ENCODE measurements around the gene GLRA2. TPM values are rescaled to one million over a fixed set of nuclear protein-coding genes. Genes with fewer than 3 reads are reported as not detected.
"Not testable (repeated sequence)": the region's sequence is repeated elsewhere in the genome, so short reads cannot be mapped to it uniquely, and the experiment has no call there.

Gene GLRA2
- total and polyA plus RNA-seq, 2 donors (not counting 1 experiment from before 2014, with no cell fraction given) = not detected

DNA sequence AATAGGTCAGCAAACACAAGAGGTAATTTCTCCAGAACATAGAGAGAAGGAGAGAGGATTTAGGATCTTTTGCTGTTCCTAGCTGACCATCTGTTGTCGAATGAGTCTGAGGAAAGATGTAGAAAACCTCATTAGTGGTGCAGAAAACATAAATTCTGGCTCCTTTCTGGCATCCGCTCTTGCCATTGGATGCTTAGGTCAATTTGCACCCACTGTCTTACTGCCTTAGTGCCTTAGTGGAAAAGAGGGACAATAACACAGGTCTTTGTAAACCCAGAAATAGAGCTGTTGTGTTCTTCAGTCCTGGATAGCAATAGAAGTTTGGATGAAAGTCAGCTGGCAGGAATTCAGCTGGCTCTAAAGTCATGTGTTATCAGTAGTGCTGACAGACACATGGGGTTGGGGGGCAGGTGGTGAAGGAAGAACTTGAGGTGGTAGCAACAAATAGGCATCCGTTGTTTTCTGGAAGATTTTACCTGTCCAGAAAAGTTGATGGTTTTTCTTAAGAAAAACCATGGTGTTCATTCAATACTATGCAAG is 78.2 kb downstream of the GLRA2 start:
- Mint-ChIP-seq H3K4me1 (no peaks in the 10 kb centered on the region), H3K9me3 (ENCODE audit: insufficient read depth) (no peaks in the 10 kb centered on the region)

GRCh38 chrX:14612450-14612849 is 83.1 kb downstream of the GLRA2 start:
- H3K4me3 Mint-ChIP-seq; H3K27ac ChIP-seq (ENCODE audit: low read length in 2 of 2); H3K4me3 ChIP-seq (ENCODE audit: control extremely low read depth in 1 of 5, extremely low read depth in 1 of 5, insufficient read depth in 1 of 5, low read depth in 2 of 5, low read length in 4 of 5); CTCF ChIA-PET; POLR2A ChIA-PET; H4K20me1 ChIP-seq (ENCODE audit: control insufficient read depth, insufficient read depth, low read length, poor library complexity, severe bottlenecking); DNase-seq; H3K4me1 ChIP-seq (ENCODE audit: control insufficient read depth in 2 of 2, insufficient read depth in 2 of 2, low read length in 2 of 2); H3K36me3 ChIP-seq (replicated peaks in 1 of 2; ENCODE audit: control extremely low read depth in 1 of 2, control insufficient read depth in 1 of 2, extremely low read depth in 1 of 2, insufficient read depth in 2 of 2, low read length in 1 of 2); H3K27me3 Mint-ChIP-seq; intact Hi-C loops (cut with micrococcal nuclease); H3K9ac ChIP-seq (ENCODE audit: low read length); H3K79me2 ChIP-seq (ENCODE audit: control insufficient read depth, insufficient read depth, low read length); H3K4me2 ChIP-seq (replicated peaks; ENCODE audit: low read depth, low read length, poor library complexity, severe bottlenecking); H3K27me3 ChIP-seq (replicated peaks in 1 of 4; ENCODE audit: control extremely low read depth in 1 of 4, control insufficient read depth in 3 of 4, insufficient read depth in 4 of 4, low read length in 3 of 4); H3K4me1 Mint-ChIP-seq; H3K27ac Mint-ChIP-seq; H3K9me3 ChIP-seq (ENCODE audit: control extremely low read depth in 1 of 3, control insufficient read depth in 2 of 3, insufficient read depth in 1 of 3, low read length in 2 of 3); ATAC-seq (ENCODE audit: low read depth); H2AFZ ChIP-seq (ENCODE audit: insufficient read depth, low read depth, low read length, poor library complexity, severe bottlenecking); H3K9me3 Mint-ChIP-seq (ENCODE audit: insufficient read depth): not testable (repeated sequence)
- WGBS (ENCODE audit: insufficient coverage) = no CpG with 5 or more reads among the region's 5 CpGs

More for the DNA sequence above, 78.2 kb downstream of the GLRA2 start:
- Histone ChIP-seq H3K9ac (ENCODE audit: low read length) (no peak overlapping the region), H3K79me2 (ENCODE audit: control insufficient read depth, insufficient read depth, low read length) (no peaks in the 10 kb centered on the region), H4K20me1 (ENCODE audit: control insufficient read depth, insufficient read depth, low read length, poor library complexity, severe bottlenecking) (no peaks in the 10 kb centered on the region), H3K27ac (ENCODE audit: low read length in 2 of 2) (no peak overlapping the region), H3K4me3 (ENCODE audit: control extremely low read depth in 1 of 5, extremely low read depth in 1 of 5, insufficient read depth in 1 of 5, low read depth in 2 of 5, low read length in 4 of 5) (no peak overlapping the region), H3K36me3 (replicated peaks in 1 of 2; ENCODE audit: control extremely low read depth in 1 of 2, control insufficient read depth in 1 of 2, extremely low read depth in 1 of 2, insufficient read depth in 2 of 2, low read length in 1 of 2) (no peaks in the 10 kb centered on the region), H3K9me3 (ENCODE audit: control extremely low read depth in 1 of 3, control insufficient read depth in 2 of 3, insufficient read depth in 1 of 3, low read length in 2 of 3) (no peaks in the 10 kb centered on the region), H3K4me2 (replicated peaks; ENCODE audit: low read depth, low read length, poor library complexity, severe bottlenecking) (no peak overlapping the region), H3K27me3 (replicated peaks in 1 of 4; ENCODE audit: control extremely low read depth in 1 of 4, control insufficient read depth in 3 of 4, insufficient read depth in 4 of 4, low read length in 3 of 4) (no peaks in the 10 kb centered on the region), H3K4me1 (ENCODE audit: control insufficient read depth in 2 of 2, insufficient read depth in 2 of 2, low read length in 2 of 2) (no peaks in the 10 kb centered on the region), H2AFZ (ENCODE audit: insufficient read depth, low read depth, low read length, poor library complexity, severe bottlenecking) (no peak overlapping the region)
- no peak for ATAC-seq (ENCODE audit: low read depth)
- ChIA-PET CTCF (no interaction called here), POLR2A (no interaction called here)
- H3K27me3 Mint-ChIP-seq = no peaks in the 10 kb centered on the region
- no CpG with 5 or more reads among the region's 3 CpGs for WGBS (ENCODE audit: insufficient coverage)
- DNase-seq = no peak
- TF ChIP-seq EZH2 (IDR thresholded peaks at IDR 0.05; ENCODE audit: borderline replicate concordance, insufficient read depth, low read depth, low read length, poor library complexity, severe bottlenecking) = no peak
- TF ChIP-seq, protein P1, sequence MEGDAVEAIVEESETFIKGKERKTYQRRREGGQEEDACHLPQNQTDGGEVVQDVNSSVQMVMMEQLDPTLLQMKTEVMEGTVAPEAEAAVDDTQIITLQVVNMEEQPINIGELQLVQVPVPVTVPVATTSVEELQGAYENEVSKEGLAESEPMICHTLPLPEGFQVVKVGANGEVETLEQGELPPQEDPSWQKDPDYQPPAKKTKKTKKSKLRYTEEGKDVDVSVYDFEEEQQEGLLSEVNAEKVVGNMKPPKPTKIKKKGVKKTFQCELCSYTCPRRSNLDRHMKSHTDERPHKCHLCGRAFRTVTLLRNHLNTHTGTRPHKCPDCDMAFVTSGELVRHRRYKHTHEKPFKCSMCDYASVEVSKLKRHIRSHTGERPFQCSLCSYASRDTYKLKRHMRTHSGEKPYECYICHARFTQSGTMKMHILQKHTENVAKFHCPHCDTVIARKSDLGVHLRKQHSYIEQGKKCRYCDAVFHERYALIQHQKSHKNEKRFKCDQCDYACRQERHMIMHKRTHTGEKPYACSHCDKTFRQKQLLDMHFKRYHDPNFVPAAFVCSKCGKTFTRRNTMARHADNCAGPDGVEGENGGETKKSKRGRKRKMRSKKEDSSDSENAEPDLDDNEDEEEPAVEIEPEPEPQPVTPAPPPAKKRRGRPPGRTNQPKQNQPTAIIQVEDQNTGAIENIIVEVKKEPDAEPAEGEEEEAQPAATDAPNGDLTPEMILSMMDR (IDR thresholded peaks at IDR 0.05) = no peak
- intact Hi-C loops (cut with micrococcal nuclease) = no loop called here
- no peak overlapping the region for H3K27ac Mint-ChIP-seq
- no peak overlapping the region for H3K4me3 Mint-ChIP-seq
